Colonic mucosa (tissue), 4 donors: ENCODE measurements around the gene KIF13A. TPM values are rescaled to one million over a fixed set of nuclear protein-coding genes. Genes with fewer than 3 reads are reported as not detected.

Experiments
- DNase-seq: peaks from one replicate; pipeline ENCODE4 v3.0.0-alpha.2; 2020
- H3K27ac ChIP-seq: fragments of 200-600 bp; one replicate; pipeline ENCODE4 v1.8.0; 2021
- H3K27me3 ChIP-seq: fragments of 200-600 bp; one replicate; pipeline ENCODE4 v1.8.0; 2021
- H3K36me3 ChIP-seq: fragments of 200-600 bp; one replicate; pipeline ENCODE4 v1.8.0; 2021
- H3K4me1 ChIP-seq: fragments of 200-600 bp; one replicate; pipeline ENCODE4 v1.8.0; 2021; ENCODE audit warnings: mild to moderate bottlenecking
- H3K4me3 ChIP-seq: fragments of 200-600 bp; one replicate; pipeline ENCODE4 v1.8.0; 2021
- H3K9ac ChIP-seq, 2 donors: one replicate each; pipeline ENCODE4 v1.7.0; 2013; ENCODE audit warnings: control low read depth in 2 of 2, low read depth in 2 of 2, low read length in 2 of 2
- H3K9me3 ChIP-seq: fragments of 200-600 bp; one replicate; pipeline ENCODE4 v1.8.0; 2021
- CTCF ChIP-seq: fragments of 200-600 bp; IDR thresholded peaks from one replicate; pipeline ENCODE4 v1.8.0; 2022; ENCODE audit warnings: antibody characterized with exemption, mild to moderate bottlenecking
- intact Hi-C: fragments of 100-400 bp; cut with DNase I; formaldehyde crosslinking; loops from one replicate; pipeline ENCODE4 v1.14.1; 2022
- total RNA-seq, 2 donors: library from RNA; stranded (reverse); fragmentation: NEBNext Ultra II Directional in 1 of 2; extraction: Animal tissue kit (Norgen Biotek cat#: 25700) in 1 of 2; gene quantifications; one replicate each; pipeline ENCODE4 v1.2.1, GENCODE V29; 2021
- donor health status: healthy.
- donor health status: DM: no; HTN: no; CAD: no.
- donor health status: DM: no; HTN: no; CAD: no.

KIF13A gene
- total RNA-seq, 2 donors from 2014 or later, result 43.7 to 54.0 TPM

- Histone ChIP-seq H3K9me3 (no peaks in the 10 kb centered on the region), H3K9ac (no peak overlapping the region), H3K27me3 (no peaks in the 10 kb centered on the region), H3K4me3 (no peak overlapping the region), H3K4me1 (no peaks in the 10 kb centered on the region), H3K27ac (no peak overlapping the region), H3K36me3 (no peaks in the 10 kb centered on the region)
- intact Hi-C loops, result loop anchor here (5.0 kb wide), 1 partner anchor 34 kb away; no protein-coding TSS in a partner anchor
- DNase-seq, result no peak
- TF ChIP-seq CTCF, result no peak
These were observed 21.0 kb downstream of the KIF13A start for GRCh38 chr6:17966451-17966850.

GRCh38 chr6:17965397-17965796 is 22.0 kb downstream of the KIF13A start:
- H3K27ac ChIP-seq, result no peak overlapping the region
- H3K9me3 ChIP-seq, result no peaks in the 10 kb centered on the region
- intact Hi-C loops, result loop anchor here (5.0 kb wide), 1 partner anchor 33 kb away; no protein-coding TSS in a partner anchor
- no peaks in the 10 kb centered on the region for H3K4me1 ChIP-seq
- no peak for DNase-seq
- no peaks in the 10 kb centered on the region for H3K27me3 ChIP-seq
- no peak overlapping the region for H3K9ac ChIP-seq
- H3K36me3 ChIP-seq, result no peaks in the 10 kb centered on the region
- TF ChIP-seq CTCF, result no peak
- H3K4me3 ChIP-seq, result no peak overlapping the region

GRCh38 chr6:17964633-17965032 is 22.8 kb downstream of the KIF13A start:
- intact Hi-C loops, result loop anchor here (5.0 kb wide), 1 partner anchor 32 kb away; no protein-coding TSS in a partner anchor
- H3K9me3 ChIP-seq, result no peaks in the 10 kb centered on the region
- no peak overlapping the region for H3K9ac ChIP-seq
- no peaks in the 10 kb centered on the region for H3K4me1 ChIP-seq
- no peak overlapping the region for H3K27ac ChIP-seq
- no peak for TF ChIP-seq CTCF
- no peaks in the 10 kb centered on the region for H3K27me3 ChIP-seq
- H3K36me3 ChIP-seq, result no peaks in the 10 kb centered on the region
- DNase-seq, result no peak
- H3K4me3 ChIP-seq, result no peak overlapping the region

GRCh38 chr6:17962436-17963031 is 24.9 kb downstream of the KIF13A start:
- intact Hi-C loops, result no loop called here
- no peaks in the 10 kb centered on the region for H3K27me3 ChIP-seq
- H3K36me3 ChIP-seq, result no peaks in the 10 kb centered on the region
- DNase-seq, result peak; percentile 35
- no peak overlapping the region for H3K4me3 ChIP-seq
- no peaks in the 10 kb centered on the region for H3K4me1 ChIP-seq
- TF ChIP-seq CTCF, result no peak
- H3K9me3 ChIP-seq, result no peaks in the 10 kb centered on the region
- no peak overlapping the region for H3K9ac ChIP-seq
- H3K27ac ChIP-seq, result no peak overlapping the region

- no peak for DNase-seq
- Histone ChIP-seq H3K27ac (no peak overlapping the region), H3K4me1 (no peaks in the 10 kb centered on the region), H3K9me3 (no peaks in the 10 kb centered on the region), H3K36me3 (no peaks in the 10 kb centered on the region), H3K9ac (no peak overlapping the region), H3K27me3 (no peaks in the 10 kb centered on the region), H3K4me3 (no peak overlapping the region)
- intact Hi-C loops, result no loop called here
- no peak for TF ChIP-seq CTCF
These were observed 28.1 kb downstream of the KIF13A start for GRCh38 chr6:17959302-17959701.
